HG02852 (cell line): ENCODE results near the gene THTPA.
"Not testable (repeated sequence)": the region's sequence is repeated elsewhere in the genome, so short reads cannot be mapped to it uniquely, and the experiment has no call there.

Experiments
- ATAC-seq: cut with Tn5 transposase; IDR thresholded peaks from one replicate; pipeline ENCODE4 v1.9.1; 2021; ENCODE audit warnings: mild to moderate bottlenecking, moderate library complexity; ENCODE audit not compliant: unreplicated experiment

THTPA gene

DNA sequence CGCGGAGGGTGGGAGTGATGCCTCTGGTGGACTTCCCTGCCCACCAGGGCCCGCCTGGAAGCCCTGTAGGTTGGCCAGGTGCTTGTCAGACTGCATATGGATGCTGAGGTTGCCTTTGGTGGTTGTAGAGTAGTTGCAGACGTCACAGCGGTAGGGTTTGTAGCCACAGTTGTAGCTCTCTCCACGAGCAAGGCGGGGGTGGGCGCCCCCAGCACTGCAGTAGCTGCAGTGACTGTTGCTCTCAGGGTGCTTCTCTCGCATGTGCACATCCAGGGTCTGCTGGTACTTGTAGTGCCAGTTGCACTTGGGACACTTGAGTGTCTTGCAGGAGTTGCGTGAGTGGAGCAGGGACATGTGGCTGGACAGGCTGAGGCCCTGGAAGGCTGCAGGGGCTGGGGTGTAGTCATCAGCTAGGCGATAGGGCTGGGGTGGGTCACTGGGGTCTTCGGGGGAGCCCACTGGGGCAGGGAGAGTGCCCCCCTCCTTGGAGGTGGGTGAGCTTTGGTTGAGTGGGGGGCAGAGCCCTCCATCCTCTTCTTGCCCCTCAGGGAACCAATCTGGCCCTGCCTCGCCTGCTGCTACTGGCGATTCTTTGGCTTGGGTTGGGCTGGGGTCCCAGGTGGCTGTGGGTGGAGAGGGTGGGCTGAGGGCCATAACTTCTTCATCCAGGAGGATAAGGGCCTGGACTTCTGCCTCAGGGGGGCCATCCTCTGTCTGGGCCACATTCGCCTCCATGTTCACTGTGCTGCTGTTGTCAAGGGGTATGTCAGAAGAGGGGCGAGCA, 22.2 kb upstream of the THTPA start:
- no peak for ATAC-seq

DNA sequence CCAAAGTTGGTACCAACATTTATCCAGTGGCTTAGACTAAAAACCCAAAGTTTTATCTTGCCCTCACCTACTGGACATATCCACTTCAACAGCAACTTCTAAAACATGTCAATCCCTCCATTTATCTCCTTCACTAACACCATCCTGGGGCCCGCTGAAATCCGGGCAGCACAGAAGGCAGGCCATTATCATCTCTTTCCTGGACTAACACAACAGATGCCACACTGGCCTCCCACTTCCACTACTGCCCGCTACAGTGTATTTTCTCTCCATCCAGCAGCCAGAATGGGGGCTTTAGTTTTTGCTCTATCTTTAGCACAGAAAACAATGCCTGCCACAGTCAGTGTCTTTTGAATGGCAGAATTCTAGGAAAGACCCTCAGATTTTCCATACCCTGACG, 20.1 kb upstream of the THTPA start:
- no peak for ATAC-seq

DNA sequence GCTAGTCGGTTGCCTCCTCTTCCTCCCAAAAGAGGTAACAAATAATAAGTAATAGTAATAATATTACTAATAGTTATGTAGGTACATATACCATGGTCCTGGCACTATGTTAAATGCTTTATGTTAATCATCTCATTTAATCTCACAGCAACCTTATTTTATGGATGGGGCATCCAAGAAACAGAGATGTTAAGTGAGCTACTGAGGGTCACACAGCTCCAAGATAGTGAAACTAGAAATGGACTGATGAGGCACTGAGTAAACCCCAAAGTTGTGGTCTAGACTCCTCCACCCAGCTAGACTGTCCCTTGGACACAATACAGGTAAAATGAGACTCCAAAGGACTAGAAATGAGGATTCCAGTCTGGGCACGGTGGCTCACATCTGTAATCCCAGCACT, 19.6 kb upstream of the THTPA start:
- no peak for ATAC-seq

DNA sequence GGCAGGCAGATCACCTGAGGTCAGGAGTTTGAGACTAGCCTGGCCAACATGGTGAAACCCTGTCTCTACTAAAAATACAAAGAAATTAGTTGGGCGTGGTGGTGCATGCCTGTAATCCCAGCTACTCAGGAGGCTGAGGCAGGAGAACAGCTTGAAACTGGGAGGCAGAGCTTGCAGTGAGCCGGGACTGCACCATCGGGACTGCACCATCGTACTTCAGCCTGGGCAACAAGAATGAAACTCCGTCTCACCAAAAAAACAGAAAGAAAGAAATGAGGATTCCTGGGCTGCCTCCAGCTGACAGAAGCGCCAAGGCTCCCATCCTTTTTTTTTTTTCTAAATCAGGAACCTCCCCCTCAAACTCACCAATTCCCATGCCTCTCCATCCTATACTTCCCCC, 19.2 kb upstream of the THTPA start:
- ATAC-seq: not testable (repeated sequence)

DNA sequence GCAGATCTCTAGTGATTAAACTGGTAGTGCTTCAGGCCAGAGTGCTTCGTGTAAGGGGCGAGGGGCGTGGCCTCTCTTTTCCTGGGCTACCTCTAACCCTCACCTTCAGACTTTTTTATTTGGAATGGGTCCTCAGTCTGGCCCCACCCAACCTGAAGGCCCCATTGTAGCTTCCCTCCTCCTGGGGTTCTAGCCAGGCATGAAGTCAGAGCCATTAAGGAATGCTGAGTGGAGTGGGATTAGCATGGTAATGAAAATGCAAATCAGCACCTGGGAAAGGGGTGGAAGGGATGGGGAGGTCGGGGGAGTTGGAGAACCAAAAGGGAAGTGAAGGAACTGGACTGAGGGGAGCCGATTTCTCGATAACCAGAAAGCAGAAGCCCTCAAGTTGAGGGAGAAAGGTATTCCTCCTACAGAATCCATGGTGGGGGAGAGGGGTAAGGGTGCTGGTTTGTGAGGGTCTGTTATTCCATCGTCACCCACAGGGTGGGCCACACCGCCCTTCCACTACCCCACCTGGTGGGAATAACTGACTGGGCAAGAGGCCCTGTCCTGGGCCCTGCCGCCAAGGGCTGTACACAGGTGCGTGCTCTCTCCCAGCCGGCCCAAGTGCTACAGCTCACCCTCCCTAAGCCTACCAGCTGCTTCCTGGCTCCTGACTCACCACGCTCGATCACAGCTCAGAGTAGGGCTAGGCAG, 18.6 kb upstream of the THTPA start:
- no peak for ATAC-seq

DNA sequence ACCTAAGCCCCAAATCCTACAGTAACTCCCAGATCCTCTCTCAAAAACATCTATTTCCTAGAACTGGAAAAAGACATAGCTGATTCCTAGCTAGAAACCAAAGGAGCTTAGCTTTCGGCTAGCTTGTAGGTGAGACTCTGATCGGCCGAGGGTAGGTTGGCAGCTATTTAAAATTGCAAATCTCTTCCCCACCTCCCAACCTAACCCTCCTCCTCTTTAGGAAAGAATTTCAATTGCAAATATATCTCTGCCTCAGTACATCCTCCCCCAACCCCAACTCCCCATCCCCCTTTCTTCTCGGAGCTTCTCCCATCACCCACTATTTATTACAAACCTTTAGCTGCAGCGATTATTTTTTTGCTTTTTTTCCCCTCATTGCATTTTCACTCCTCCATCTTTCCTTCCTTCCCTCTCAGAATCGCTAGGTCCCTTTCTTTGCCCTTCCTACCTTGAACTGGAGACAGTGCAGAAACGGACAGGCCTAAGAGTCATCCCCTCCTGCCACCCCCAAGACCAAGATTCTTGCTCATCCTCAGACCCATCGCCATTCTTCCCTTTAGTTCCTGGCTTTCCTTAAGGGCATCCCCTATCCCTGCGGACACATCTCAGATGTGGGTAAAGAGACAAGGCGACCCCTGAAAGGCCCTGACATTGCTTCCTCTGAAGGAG, 17.9 kb upstream of the THTPA start:
- ATAC-seq: no peak

DNA sequence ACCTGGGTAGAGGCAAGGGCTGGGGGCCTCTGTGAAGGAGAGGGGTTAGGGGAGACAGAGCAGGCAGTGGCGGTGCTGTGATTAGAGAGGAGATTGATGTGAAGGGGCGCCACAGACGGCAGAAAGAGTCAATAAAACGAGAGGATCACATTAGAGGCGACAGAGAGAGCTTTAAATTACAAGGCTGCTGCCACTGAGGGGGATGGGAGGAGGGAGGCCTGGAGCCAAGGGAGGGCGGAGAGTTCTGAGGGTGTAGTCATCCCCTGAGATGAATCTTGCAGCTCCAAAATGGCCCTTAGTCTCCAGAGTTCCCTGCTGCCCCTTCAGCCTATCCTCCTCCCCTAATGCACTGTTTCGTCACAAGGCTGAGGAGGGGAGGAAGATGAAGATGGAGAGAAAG, 17.3 kb upstream of the THTPA start:
- ATAC-seq: no peak

DNA sequence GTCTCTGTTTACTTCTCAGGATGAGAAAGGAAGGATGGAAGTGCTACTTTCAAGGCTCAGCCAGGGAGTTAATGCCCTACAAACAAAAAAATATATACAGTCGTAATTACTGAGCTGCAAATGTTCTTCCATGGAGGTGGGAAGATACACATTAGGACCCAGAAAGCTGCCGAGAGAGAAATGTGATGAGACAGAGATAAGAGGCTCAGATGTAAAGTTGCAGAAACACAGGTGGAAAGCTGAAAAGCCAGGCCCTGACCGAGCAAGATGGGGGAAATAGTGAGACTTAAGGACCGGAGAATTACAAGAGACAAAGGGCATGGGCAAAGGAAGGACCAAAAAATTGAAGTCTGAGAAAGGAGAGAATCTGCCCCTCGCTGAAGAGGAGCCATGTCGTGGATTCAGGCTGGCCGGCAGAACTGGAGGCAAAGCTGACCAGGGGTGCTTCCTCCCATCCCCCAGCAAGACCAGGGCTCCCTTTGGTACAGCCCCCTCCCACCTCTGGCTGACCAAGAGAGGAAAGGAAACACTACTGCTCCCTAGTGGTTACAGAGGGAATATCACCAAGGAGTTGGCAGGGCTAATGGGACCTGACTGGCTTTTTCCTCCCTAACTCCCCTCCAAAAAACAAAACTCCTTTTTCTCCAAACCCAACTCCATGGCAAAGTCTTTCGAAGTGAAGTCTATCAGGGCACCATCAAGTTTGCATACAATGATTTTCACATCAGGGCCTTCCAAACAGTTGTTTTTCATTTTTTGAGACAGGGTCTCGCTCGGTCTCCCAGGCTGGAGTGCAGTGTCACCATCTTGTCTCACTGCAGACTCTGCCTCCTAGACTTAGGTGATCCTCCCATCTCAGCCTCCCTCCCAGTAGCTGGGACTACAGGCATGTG, 16.6 kb upstream of the THTPA start:
- no peak for ATAC-seq

DNA sequence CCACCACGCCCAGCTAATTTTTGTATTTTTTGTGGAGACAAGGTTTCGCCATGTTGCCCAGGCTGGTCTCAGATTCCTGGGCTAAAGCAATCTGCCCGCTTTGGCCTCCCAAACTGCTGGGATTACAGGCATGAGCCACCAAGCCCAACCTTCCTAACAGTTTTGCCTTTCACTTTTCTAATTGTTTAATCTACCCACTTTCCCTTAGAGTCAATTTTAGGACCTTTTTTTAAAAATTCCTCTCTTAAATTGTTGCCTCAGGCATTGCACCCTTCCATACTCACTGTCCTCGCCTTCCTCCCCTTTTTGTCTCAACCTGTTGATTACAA, 16.0 kb upstream of the THTPA start:
- ATAC-seq: no peak

DNA sequence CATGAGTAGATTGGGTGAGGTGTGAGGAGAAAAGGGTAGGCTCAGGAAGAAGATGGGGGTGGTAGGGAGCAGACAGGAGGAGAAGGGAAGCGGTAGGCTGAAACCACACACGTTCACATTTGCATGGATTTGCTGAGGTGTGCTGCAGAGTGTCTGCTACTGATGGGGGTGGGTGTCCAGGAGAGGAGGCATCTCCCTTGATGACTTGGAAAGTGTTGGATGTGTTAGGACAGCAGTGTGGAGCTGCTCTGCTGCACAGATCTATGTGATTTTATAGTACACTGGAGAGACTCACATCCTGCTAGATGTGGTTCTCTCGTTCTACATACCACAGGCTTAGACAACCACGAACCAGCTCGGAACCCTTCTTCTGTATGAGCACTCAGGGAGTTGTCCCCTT, 13.8 kb upstream of the THTPA start:
- no peak for ATAC-seq

DNA sequence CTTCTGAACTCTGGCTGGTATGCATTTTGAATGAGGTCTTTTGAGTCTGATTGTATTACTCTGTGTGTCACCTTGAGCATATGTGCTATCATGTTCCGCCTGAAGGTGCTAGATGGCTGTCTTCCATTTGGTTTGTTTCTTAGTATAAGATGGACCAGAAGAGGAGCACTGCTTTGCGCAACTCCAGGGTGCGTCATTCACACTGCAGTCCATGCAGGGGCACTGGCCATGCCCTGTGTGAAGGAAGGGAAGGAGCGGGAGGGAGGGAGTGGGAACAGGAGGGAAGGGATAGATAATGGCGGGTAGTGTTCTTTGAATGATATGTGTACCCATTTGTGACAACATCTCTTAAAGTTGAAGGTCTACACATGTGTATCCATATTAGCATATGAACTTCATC, 12.7 kb upstream of the THTPA start:
- no peak for ATAC-seq

DNA sequence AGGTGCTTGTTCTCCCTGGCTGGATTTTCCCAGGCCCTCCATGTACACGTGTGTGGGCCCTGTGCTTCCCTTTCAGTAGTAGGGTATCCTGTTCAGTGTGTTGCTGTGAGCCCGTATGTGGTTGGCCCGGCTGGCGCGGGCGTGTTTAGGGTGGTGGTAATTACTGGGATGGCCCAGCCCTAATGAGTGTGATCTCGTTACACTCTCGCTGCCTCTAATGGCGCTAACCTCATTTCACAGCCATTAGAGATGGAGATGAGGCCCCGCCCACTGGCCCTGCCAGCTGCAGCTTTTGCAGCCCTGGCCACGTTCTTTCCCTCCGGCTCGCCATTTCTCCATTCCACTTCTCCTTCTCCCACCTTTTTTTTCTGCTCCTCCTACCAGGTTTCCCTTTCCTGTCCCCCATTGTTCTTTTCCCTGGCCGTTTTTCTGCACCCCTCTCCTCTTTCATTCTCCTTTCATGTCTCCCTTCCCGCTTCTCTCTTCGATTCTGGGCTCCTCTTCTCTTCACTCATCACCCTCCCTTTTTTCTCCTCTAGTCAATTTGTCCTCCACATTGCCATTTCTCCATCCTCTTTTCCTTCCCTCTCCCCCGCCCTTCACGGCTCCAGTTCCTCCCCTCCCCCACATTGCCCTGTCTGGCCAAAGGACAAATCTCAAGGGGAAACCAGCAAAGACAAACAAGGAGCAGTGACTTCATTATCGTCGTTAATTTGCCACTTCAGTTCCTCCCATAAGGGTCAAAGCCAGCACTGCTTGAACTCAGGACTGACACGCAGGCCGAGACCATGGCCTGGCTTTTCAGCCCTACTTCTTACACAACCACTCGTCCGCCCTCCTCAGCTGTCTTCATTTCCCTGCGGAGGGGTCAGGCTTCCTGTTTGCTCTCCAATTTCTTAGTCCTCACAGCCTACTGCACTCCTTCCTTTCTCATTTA, 11.3 kb upstream of the THTPA start:
- ATAC-seq: no peak

DNA sequence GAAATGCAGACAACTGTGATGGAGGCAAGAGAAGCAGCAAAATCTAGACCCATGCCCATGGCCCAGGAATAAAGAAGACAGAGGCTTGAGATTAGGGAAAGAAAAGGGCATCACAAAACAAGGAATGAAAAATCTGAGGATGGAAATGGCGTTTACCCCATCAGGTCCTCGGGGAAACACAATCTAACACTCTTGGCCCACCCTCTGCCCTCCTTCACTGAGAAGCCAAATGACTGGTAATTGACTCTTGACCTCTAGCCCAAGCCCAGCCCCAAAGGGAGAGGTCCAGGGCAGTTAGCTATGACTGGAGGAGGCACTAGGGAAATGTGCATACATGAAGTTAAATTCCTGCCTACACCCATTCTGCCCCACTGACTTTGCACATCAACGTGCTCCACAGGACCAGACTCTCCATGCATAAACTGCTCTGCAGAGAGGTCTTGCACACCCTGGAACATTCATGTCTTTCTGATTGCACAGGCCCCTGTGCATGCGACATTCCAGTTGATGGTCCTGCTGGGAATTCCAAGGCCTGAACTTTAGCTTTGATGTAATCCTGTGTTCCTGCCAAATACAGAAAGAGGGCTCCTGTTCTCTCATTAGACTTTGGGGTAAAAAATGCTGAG, 10.2 kb upstream of the THTPA start:
- no peak for ATAC-seq

DNA sequence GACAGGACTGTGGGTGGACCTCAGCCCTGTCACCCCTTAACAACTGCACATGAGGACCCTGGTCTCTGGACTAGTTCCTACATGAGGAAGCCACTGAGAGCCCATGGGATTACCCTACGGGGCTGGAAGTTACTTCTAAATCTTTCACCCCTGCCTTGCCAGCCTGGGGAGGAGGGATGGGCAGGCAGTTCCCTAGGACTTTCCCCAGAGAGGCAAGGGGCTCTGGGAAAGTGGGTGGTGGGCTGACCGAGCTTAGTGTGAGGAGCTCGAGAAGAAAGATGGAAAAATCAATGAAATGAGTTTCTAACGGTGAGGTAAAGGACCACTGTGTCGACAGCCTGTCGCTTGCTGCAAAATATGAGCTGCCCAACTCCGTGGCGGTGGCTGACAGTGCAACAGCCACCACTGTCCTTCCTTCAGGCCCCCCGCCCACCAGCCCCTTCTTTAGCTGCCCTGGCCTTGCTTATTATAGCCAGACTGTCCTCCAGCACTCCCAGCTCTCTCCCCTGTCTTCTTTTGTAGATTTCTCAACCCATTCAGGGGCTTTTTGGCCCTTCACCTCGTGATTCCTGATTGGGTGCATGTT, 9.5 kb upstream of the THTPA start:
- ATAC-seq: no peak

DNA sequence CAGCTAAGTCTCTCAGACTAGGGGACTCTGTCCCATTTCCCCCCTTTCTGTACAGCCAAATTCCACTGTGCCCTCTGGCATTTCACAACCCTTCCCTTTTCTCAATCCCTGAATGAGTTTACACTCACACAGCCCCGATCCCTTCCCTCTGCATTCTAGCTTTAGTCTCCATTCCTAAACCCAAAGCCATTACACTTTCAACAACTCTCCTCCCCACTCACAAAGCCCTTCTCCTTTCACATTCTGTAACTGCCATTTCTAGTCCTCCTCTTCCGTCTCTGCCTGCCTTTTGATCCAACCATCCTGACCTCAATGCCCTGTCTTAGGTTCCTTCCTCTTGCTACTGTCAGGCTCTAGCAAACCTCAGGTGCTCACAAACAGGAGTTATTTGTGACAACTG, 8.1 kb upstream of the THTPA start:
- ATAC-seq: no peak

DNA sequence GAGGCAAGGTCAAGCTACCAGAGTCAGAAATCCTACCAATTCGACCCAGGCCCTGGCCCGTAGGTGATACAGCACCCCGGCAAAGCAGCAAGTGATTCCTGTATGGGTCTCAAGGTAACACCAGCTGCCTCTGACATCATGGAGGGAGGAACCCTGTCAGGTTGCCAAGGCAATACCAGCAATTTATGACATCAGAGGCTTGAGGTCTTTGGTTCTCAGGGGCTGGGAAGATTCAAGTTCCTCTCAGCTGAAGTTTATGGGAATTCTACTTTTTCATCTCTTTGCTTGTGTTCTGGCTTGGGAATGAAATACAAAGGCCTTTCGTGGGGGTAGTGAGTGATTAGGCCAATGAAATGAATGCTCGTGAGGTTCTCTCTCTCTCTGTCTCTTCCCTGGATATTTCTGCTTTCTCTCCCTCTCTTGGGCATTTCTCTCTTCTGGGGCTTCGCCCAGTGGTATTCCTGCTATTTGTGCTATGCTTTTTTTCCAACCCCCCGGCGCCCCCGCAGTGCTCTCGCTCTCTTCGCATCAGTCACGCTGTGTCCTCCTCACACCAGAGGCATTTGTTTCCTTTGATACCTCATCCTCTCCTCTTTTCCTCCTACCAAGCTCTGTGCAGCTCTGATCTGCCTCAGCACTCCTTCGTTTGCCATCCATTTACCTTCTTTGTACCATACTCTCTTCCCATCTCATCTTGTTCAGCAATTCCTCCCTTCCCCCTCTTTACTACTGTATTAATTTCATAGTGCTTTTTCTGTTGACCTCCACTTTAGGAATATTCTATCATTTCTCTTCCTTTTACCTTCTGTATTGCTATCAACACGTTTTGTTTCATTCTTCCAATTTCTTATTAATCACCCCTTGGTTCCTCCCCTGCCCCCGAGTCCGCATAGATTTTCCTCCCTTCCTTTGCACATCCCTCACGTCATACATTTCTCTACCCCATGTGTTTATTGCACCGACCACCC, 7.4 kb upstream of the THTPA start:
- no peak for ATAC-seq

DNA sequence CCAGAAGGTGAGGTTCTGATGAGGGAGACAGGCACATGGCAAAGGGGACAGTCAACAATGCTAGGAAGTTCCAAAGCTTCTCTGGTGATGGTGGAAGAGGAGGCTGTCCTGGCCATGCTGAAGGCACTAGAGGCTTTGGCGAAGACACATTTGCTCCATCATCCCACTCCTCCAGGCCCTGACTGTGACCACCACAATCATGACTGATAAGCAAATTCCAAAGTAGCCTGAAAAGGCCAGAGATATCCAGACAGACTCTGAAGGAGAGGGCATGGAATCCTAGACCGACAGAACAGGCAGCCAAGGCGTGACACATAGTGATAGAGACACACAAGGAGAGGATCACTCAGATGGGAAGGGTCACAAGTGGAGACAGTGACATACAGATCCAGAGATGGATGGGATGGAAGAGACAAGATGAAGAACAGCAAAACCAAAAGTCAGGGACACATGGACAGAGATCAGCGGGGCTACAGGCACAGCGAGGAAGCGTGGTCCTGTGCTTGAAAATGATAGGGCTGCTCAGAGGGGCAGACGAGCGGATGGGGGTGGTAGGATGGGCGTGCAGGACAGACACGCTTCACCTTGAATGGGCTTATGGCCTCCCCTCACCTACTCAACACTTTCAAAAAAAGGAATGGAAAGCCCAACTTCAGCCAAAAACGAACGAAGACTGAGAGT, 5.8 kb upstream of the THTPA start:
- no peak for ATAC-seq

DNA sequence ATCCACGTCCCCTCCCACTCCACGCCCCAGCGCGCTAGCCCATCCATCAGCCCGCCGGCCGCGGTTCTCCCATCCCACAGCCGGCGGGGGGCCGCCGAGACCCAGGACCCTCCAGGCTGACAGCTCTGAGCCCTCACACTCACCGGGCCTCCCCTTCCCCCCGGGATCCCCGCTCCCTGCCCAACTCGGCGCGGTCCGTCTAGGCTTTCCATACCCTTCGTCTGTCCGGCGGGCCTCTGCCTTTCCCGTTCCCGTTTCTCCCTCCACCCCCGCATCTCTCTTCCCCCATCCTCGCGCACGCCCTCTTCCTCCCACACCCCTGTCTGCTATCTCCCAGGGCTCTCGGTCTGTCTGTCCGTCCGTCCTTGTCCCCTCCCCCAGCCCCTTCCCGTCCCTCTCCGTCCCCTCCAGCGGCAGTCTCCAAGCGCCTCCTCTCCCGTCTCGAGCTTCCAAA, 5.2 kb upstream of the THTPA start:
- no peak for ATAC-seq
